Central memory CD4-positive, alpha-beta T cell (primary cell): ENCODE data around the gene SSX7.
"Not testable (repeated sequence)": the region's sequence is repeated elsewhere in the genome, so short reads cannot be mapped to it uniquely, and the experiment has no call there.

Source experiments
- DNase-seq: peaks from one replicate; pipeline ENCODE4 v3.0.0; 2022
- total RNA-seq, 3 experiments: gene quantifications; one replicate each; lab custom pipeline; 2026; lab: John Stamatoyannopoulos, UW

The SSX7 gene
- 0 reads per million in 3 experiments for total RNA-seq

DNA sequence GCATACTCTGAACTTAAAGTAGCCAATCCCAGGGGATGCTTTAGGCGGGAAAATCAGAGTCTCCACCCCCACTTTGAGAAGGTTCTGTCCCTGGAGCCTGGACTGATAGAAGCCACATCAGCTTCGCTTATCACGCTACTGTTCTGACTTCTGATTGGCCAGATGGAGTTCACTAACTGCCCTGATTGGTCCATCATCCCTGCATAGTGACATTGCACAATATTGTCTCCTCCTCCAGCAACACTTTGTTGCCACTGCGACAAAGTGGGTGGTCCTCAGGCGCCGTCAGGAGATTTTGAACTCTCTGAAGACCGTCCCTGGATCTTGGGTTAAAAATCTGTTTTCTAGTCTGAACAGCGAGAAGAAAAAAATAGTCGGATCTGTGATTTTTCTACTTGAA, at the start of gene SSX7:
TSS of gene SSX7 (minus strand) at position 101 of the 400 bp plus-strand sequence. CDS start 1,428 bp downstream, outside the sequence.
- not testable (repeated sequence) for DNase-seq

- not testable (repeated sequence) for DNase-seq
Measured at GRCh38 chrX:52692034-52692433, 37.3 kb upstream of the SSX7 start.

GRCh38 chrX:52662218-52662617, 7.5 kb upstream of the SSX7 start:
- DNase-seq: not testable (repeated sequence)

DNA sequence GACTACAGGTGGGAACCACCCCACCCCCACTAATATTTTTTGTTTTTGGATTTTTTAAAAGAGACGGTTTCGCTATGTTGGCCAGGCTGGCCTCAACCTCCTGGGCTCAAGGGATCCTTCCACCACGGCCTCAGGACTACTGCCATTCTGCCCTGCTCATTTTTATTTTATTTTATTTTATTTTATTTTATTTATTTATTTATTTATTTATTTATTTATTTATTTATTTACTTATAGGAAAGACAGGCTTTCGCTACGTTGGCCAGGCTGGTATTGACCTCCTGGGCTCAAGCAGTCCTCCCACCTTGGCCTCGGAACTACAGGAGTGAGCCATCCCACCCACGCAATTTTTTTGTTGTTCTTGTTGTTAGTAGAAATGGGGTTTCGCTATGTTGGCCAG, 775 bp upstream of the SSX7 start:
- not testable (repeated sequence) for DNase-seq

GRCh38 chrX:52650676-52651075, 4.0 kb downstream of the SSX7 start:
- DNase-seq: not testable (repeated sequence)

DNA sequence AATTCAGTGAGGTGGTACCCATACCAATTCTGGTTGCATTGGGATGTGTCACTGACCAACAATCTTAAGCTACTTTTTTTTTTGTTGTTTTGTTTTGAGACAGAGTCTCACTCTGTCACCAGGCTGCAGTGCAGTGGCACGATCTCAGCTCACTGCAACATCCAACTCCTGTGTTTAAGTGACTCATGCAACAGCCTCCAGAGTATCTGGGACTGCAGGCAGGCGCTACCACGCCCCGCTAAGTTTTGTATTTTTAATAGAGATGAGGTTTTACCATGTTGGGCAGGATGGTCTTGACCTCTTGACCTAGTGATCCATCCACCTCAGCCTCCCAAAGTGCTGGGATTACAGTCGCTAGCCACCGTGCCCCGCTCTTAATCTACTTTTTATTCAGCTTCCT, 5.7 kb downstream of the SSX7 start:
- not testable (repeated sequence) for DNase-seq

- not testable (repeated sequence) for DNase-seq
Measured at GRCh38 chrX:52628483-52628882, 26.2 kb downstream of the SSX7 start.

- not testable (repeated sequence) for DNase-seq
Measured at GRCh38 chrX:52620661-52621060, 34.0 kb downstream of the SSX7 start.

GRCh38 chrX:52608961-52609360, 45.7 kb downstream of the SSX7 start:
- no peak for DNase-seq

DNA sequence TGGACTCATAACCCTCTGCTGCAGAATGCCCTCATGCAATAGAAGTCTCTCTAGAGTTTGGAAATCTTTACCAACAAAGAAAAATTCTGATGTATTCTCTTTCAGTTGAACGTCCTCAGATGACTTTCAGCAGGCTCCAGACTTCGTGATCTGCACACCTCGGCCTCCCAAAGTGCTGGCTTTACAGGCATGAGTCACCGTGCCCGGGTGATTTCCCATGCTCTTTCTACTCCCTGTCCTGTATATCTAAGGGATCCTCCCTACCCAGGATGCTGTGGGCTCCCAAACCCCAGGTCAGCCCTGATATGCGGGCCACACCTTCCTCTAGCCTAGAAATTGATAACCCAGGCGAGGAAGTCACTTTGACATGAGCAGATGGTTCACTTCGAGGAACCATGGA, 51.5 kb downstream of the SSX7 start:
- not testable (repeated sequence) for DNase-seq

DNA sequence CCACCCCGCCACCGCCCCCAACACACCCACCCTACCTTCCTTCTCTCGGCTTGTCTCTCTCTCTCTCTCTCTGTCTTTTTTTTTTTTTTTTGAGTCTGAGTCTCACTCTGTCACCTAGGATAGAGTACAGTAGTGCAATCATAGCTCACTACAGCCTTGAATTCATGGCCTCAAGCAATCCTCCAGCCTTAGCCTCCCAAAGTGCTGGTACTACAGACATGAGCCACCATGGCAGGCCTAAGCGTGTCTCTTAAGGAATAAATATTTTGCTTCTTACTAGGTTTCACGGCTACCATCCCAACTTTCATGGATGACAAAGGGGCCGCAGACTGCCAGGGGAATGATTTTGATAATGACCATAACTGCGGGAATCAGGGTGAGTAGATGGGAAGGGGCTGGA, 55.8 kb downstream of the SSX7 start:
- DNase-seq: no peak

DNA sequence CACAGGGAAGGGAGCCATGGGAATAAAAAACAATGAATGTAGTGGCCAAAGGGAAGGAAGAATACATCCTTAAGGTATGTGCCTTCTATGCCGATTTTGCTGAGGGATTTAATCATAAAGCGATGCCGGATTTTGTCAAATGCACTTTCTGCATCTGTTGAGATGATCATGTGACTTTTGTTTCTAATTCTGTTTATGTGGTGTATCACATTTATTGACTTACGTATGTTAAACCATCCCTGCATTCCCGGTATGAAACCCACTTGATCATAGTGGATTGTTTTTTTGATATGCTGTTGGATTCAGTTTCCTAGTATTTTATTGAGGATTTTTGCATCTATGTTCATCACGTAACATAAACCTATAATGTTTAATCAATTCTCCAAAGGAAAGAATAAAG, 60.0 kb downstream of the SSX7 start:
- no peak for DNase-seq
